ENCODE measurements around the gene SLC4A1. TPM values are rescaled to one million over a fixed set of nuclear protein-coding genes. Genes with fewer than 3 reads are reported as not detected.
A peak's percentile ranks its signal among the peaks of the same experiment; 100 is the strongest.

Gene SLC4A1
- total and polyA plus RNA-seq, 2 of the 13 experiments (the other 11 are each of a cell fraction or from before 2014, with no cell fraction given) = not detected

- TF ChIP-seq ZNF800 (CRISPR knock-in tag; IDR thresholded peaks at IDR 0.05) (no peak), SIN3A (IDR thresholded peaks at IDR 0.05; ENCODE audit: borderline replicate concordance, low read depth, low read length) (peak; percentile 62; the same call in 1 of the 2 replicates), ELF4 (CRISPR knock-in tag; IDR thresholded peaks at IDR 0.05; ENCODE audit: borderline replicate concordance) (no peak), HMG20B (CRISPR knock-in tag; conservative IDR thresholded peaks at IDR 0.05) (no peak), ATF7-NPFF (CRISPR knock-in tag; IDR thresholded peaks at IDR 0.05; ENCODE audit: low read depth) (no peak; the same call in 1 of the 2 replicates), SPEN (CRISPR knock-in tag; IDR thresholded peaks at IDR 0.05; ENCODE audit: low read depth) (peak; percentile 51; the same call in 1 of the 2 replicates), ZNF446 (CRISPR knock-in tag; IDR thresholded peaks at IDR 0.05) (0 out of 2 replicates have a peak, but pooled peaks have one; percentile 12), AGO2 (optimal IDR thresholded peaks at IDR 0.05; ENCODE audit: low read depth, low read length) (peak; percentile 68), YEATS4 (CRISPR knock-in tag; IDR thresholded peaks at IDR 0.05; ENCODE audit: borderline replicate concordance) (peak; percentile 81), CSRNP1 (CRISPR knock-in tag; IDR thresholded peaks at IDR 0.05) (no peak), RAD21 (CRISPR knock-in tag; IDR thresholded peaks at IDR 0.05) (peak; percentile 24; the same call in 1 of the 2 replicates), ZNF207 (IDR thresholded peaks at IDR 0.05; ENCODE audit: borderline replicate concordance) (no peak), GMEB2 (CRISPR knock-in tag; IDR thresholded peaks at IDR 0.05; ENCODE audit: low read depth) (0 out of 2 replicates have a peak, but pooled peaks have one; percentile 62), ZNF574 (CRISPR knock-in tag; IDR thresholded peaks at IDR 0.05) (peak; percentile 78), TOPORS (CRISPR knock-in tag; IDR thresholded peaks at IDR 0.05) (no peak; the same call in 1 of the 2 replicates), PAF1 (CRISPR knock-in tag; IDR thresholded peaks at IDR 0.05) (no peak), NFE2L2 (IDR thresholded peaks at IDR 0.05; ENCODE audit: low read length) (no peak), HNF4G (IDR thresholded peaks at IDR 0.05; ENCODE audit: borderline replicate concordance, low read depth, low read length) (peak; percentile 36; the same call in 1 of the 2 replicates), HNF4G (CRISPR knock-in tag; IDR thresholded peaks at IDR 0.05; ENCODE audit: borderline replicate concordance, low read depth) (no peak), ZFYVE20 (CRISPR knock-in tag; IDR thresholded peaks at IDR 0.05; ENCODE audit: borderline replicate concordance, low read depth) (no peak)
Measured at GRCh38 chr17:44199553-44200477, 68.1 kb downstream of the SLC4A1 start, which contains the start of gene ATXN7L3 (continued).
